DMS153 (cell line): ENCODE data around the gene CTDSP2.
"Not testable (repeated sequence)": the region's sequence is repeated elsewhere in the genome, so short reads cannot be mapped to it uniquely, and the experiment has no call there.

Experiments
- DNase-seq: peaks from one replicate; lab custom pipeline; 2025; lab: John Stamatoyannopoulos, UW

CTDSP2 gene

GRCh38 chr12:57852620-57853500 lies 6.3 kb upstream of the CTDSP2 start:
- DNase-seq = no peak

DNA sequence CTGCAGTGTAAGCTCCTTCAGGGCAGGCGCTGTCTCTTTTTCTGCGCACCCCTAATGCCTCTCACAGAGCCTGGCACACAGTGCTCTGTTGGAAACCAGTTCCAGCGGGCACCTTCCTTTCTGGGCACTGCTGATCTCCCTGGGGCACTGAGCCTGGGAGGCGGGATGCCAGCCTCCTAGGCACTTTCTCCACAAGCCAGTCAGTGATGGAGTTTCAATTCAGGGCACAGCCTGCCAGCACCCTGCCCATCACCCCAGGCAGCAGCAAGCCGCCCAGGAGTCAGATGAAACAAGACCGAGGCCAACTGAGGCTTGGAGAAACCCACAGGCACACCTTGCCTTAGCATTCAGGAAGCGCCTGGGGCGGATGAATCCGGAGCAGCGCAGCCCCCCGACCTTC lies 5.7 kb upstream of the CTDSP2 start:
- DNase-seq = no peak

- no peak for DNase-seq
These were observed 5.0 kb upstream of the CTDSP2 start for GRCh38 chr12:57851552-57851951.

GRCh38 chr12:57850854-57851430 lies 4.4 kb upstream of the CTDSP2 start:
- DNase-seq = no peak

DNA sequence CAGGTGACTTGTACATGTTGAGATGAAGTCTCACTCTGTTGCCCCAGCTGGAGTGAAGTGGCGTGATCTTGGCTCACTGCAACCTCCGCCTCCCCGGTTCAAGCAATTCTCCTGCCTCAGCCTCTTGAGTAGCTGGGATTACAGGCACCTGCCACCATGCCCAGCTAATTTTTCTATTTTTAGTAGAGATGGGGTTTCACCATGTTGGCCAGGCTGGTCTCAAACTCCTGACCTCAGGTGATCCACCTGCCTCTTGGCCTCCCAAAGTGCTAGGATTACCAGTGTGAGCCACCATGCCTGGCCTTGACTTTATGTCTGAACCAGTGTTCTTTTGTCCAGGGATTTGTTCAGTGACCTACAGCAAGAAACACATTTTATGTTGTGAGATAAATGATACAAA lies 2.9 kb upstream of the CTDSP2 start:
- not testable (repeated sequence) for DNase-seq

- DNase-seq = no peak
These were observed 2.5 kb upstream of the CTDSP2 start for GRCh38 chr12:57849035-57849434.

- DNase-seq = no peak
These were observed 1.7 kb upstream of the CTDSP2 start for GRCh38 chr12:57848208-57848607.

DNA sequence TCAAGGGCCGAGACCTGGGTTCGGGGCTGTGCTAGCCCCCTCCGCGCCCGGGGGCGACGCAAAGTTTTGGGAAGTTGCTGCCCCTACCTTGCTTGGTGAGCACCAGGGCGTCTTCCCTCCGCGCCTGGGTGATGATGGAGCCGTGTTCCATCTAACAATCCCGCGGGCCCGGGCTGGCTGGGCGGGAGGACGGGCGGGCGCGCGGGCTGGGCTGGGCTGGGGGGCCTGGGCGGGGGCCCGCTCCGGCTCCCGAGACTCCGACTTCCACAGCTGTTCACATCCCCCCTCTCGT lies 298 bp downstream of the CTDSP2 start:
- no peak for DNase-seq

- no peak for DNase-seq
These were observed 848 bp downstream of the CTDSP2 start for GRCh38 chr12:57845478-57846284.

DNA sequence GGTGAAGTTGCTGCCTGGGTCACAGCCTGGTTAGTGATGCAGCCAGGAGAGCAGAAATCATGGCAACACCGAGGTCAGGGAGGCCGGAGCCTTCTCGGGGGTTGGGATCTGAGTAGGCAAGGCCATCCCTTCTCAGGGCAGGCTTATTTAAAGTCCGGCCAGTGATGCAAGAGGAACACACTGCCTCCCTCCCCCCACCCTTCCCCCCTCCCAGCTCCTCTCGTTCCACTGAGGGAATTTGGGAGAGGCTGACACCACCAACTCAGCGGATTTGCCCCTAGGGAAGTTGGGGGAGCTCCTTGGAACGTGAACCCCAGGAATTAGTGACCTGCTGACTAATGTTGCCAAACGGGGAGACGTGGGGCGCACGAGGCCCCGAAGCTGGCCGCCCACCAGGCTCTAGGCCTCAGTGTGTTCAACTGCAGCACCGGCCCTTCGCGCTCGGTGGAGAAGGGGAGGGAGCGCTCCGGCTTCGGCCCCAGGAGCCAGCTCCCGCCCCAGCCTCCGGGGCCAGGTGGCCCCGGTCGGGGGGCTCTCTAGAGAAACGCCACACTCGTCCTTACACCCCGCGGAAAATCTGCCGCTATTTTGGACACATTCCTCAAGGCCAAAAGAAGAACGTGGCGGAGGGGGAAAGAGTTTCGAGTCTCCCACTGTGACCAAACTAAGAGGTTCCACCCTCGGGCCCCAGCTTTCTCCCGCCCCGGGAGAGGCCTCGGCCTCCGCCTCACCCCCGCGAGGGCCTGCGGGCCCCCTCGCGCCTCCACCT lies 1.6 kb downstream of the CTDSP2 start:
- DNase-seq = no peak

- DNase-seq = no peak
These were observed 3.9 kb downstream of the CTDSP2 start for GRCh38 chr12:57842342-57843294.

DNA sequence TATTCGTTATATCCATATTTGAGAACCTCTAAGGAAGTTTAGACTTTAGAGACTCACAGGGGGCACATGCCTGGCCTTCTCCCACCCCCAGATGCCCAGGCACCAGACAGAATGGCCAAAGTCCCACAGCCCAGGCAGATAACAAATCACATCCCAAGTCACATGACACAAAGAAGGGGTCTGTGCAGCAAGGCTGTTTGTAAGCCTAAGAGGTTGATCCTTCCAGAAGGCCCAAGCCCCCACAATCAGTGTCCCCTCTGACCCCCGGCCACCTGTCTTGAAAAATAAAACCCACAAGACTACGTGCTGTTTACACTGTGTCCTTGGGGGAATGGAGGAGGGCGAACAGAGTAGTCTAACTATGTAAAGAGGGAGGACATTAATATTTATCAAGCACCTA lies 5.1 kb downstream of the CTDSP2 start:
- DNase-seq = no peak

DNA sequence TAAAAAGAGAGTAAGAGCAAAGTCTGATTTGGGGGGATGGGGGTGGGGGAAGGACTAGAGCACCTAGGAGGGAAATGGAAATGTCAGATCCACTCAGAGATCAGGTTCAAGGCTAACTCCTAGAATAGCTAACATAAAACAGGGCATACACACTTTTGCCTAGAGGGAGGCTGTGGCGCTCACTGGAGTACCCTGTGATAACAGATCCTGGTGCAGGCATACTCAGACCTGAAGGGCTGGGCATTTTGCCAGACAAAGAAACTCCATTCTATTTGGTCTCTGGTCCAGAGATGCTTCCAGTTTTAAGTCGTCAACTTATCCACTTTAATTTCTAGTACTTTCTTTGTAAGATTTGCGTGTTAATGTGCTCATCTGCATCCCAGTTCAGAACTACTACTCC lies 5.8 kb downstream of the CTDSP2 start:
- peak; percentile 74 for DNase-seq

- no peak for DNase-seq
These were observed 6.5 kb downstream of the CTDSP2 start for GRCh38 chr12:57839996-57840395.

DNA sequence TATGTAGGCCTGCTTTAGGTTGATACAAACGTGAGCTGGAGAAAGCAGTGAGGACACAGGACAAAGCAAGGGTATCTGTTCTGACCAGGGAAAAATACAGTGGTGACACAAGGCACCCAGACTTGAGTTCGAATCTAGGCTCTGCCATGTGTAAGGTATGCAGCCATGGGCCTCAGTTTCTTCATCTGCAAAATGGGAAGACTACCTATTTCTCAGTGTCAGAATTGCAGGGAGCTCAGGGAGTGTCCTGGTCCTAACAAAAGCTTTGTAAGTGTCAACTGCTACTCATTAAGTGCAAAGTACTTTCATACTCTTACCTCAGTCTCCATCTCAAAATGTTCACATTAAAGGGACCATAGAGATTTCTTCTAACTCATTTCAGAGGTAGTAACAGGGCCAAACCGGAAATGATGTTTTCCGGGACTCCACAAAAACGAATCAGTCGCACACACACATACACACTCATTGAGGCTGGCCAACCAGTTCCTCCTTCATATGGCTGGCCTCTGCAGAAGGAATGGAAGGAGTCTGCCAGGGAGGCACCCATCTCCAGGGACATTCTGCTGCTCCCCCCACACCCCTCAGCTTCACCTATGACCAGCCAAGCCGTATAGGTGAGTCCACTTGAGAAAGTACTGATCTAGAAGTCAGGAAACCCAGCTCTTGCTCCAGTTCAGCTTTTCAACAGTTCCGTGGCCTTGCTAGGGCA lies 7.8 kb downstream of the CTDSP2 start:
- no peak for DNase-seq

GRCh38 chr12:57837864-57838562 lies 8.5 kb downstream of the CTDSP2 start:
- DNase-seq = no peak

- DNase-seq = peak; percentile 59
These were observed 9.8 kb downstream of the CTDSP2 start for GRCh38 chr12:57836442-57837375.

DNA sequence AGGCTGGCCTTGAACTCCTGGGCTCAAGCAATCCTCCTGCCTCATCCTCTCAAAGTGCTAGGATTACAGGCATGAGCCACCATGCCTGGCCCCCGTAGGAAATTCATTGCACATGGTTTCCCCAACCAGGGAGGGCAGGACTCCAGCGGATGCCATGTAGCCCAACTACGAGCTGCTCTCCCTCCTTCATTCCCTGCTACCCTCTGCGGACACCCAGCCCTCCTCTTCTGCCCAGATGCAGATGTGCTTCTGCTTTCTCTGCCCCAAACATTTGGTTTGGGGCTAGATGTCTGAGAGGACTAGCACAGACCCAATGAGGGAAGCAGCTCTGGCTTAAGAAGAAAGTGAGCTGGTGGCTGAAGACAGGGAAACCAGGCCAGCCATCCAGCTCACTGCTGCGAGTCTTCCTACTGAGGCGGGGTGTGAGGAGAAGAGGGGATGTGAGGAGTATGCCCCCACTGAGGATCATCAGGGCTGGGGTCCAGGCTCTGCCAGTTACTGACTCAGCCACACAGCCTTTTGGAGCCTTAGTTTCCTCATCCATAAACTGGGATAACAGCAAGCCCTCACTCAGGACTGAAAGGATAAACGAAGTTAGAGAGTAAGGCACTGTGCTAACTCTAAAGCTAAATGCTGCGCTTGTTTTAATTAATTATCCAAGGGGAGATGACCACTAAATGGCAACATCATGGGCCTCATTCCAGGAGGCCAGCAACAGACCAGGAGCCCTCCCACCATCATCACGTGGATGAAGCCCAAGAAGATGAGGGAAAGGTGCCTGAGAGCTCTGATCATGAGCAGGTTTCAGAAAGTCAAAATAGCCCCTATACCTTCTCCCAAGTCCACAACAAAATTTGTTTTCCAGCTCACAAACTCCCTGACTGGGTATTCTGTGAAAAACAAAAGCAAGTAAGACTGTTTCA lies 10.9 kb downstream of the CTDSP2 start:
- DNase-seq = no peak
